Mucosa of descending colon (tissue), 3 donors: Measurements from ENCODE around the gene TAF4. TPM values are rescaled to one million over a fixed set of nuclear protein-coding genes. Genes with fewer than 3 reads are reported as not detected.

ENCODE experiments used
- ATAC-seq: fragments of 200-7000 bp; cut with Tn5 transposase; one replicate; pipeline ENCODE4 v1.9.1; 2020; ENCODE audit warnings: mild to moderate bottlenecking, moderate library complexity
- DNase-seq, 3 donors: peaks; one replicate each; pipeline ENCODE4 v3.0.0-alpha.2; 2020
- H3K36me3 ChIP-seq: fragments of 200-600 bp; one replicate; pipeline ENCODE4 v1.8.0; 2021; ENCODE audit warnings: low read depth, mild to moderate bottlenecking
- H3K4me1 ChIP-seq: fragments of 200-600 bp; one replicate; pipeline ENCODE4 v1.8.0; 2021; ENCODE audit warnings: low read depth, mild to moderate bottlenecking
- H3K4me3 ChIP-seq: fragments of 200-600 bp; one replicate; pipeline ENCODE4 v1.8.0; 2021; ENCODE audit warnings: mild to moderate bottlenecking
- H3K9me3 ChIP-seq: fragments of 200-600 bp; one replicate; pipeline ENCODE4 v1.8.0; 2021; ENCODE audit warnings: mild to moderate bottlenecking
- CTCF ChIP-seq: fragments of 200-600 bp; IDR thresholded peaks from one replicate; pipeline ENCODE4 v1.8.0; 2022; ENCODE audit warnings: antibody characterized with exemption, mild to moderate bottlenecking
- intact Hi-C, 2 donors: fragments of 100-400 bp; cut with DNase I in 1 of 2; cut with micrococcal nuclease in 1 of 2; formaldehyde crosslinking; loops; one replicate each; pipeline versions ENCODE4 v1.11.0 to v1.11.1; 2022; cut with DNase I, micrococcal nuclease
- total RNA-seq, 3 donors: library from RNA; stranded (reverse); fragmentation: NEBNext Ultra II Directional in 2 of 3; extraction: Animal tissue kit (Norgen Biotek cat#: 25700) in 2 of 3; gene quantifications; one replicate each; pipeline versions ENCODE4 v1.2.1 to v1.2.4, GENCODE V29; 2021 to 2023
- donor health status: DM: no; HTN: no; CAD: no; lungs with moderate emphysema.
- donor health status: DM: no; HTN: no; CAD: no.
- donor health status: DM: no; HTN: yes; CAD: no.

Gene TAF4
- total RNA-seq, 3 donors from 2014 or later, result 23.8 to 28.3 (median 27.5) TPM

GRCh38 chr20:61931476-61932198 is 134.0 kb downstream of the TAF4 start:
- no peak overlapping the region for H3K4me3 ChIP-seq
- no peak for TF ChIP-seq CTCF
- no peaks in the 10 kb centered on the region for H3K36me3 ChIP-seq
- intact Hi-C loops, result no loop called here
- H3K4me1 ChIP-seq, result no peaks in the 10 kb centered on the region
- ATAC-seq (no peak), DNase-seq (peak in 2 of 3 donors; percentile 8 to 17)
- no peaks in the 10 kb centered on the region for H3K9me3 ChIP-seq

- Histone ChIP-seq H3K36me3 (no peaks in the 10 kb centered on the region), H3K4me1 (no peaks in the 10 kb centered on the region), H3K4me3 (no peak overlapping the region), H3K9me3 (no peaks in the 10 kb centered on the region)
- TF ChIP-seq CTCF, result no peak
- ATAC-seq, result no peak
- intact Hi-C loops, result no loop called here
- DNase-seq, result peak in 1 of 3 donors; percentile 29
These were observed 134.8 kb downstream of the TAF4 start for GRCh38 chr20:61930776-61931475.

DNA sequence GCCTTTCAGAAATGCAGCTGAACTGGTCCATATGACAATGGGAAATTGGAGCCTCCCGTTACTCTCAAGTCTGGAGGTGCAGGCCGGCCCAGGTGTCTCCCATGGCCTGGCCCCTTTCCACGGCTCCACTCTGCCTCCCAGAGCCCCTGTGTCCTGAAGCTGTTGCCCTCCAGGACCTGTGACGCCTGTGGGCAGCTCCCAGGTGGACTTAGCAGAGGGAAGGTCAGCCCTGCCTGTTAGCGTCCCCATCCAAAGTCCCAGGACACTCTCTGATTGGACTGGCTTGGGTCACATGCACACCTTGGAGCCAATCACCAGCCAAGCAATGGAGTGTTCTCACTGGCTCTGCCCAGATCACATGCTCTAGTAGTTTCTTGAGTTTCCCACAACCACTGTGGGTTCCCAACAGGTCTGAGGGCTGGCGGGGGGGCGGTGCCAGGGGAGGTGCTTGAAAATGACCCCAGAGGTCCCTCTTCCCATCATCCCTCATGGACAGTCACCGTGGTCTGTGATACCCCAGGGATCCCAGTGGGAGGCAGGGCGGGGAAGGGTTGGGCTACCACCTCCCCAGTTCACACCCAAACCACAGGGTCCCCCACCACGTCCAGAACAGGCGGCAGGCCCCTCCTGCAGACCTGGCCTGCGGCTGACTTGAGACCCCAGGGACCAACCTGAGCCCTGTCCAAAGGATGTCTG is 135.6 kb downstream of the TAF4 start:
- no peak for TF ChIP-seq CTCF
- ATAC-seq, result no peak

GRCh38 chr20:61929561-61929960 is 136.1 kb downstream of the TAF4 start:
- intact Hi-C loops, result no loop called here
- peak in 1 of 3 donors; percentile 29 for DNase-seq
- H3K9me3 ChIP-seq, result no peaks in the 10 kb centered on the region
- ATAC-seq, result no peak
- TF ChIP-seq CTCF, result no peak
- H3K4me1 ChIP-seq, result no peaks in the 10 kb centered on the region
- no peak overlapping the region for H3K4me3 ChIP-seq
- H3K36me3 ChIP-seq, result no peaks in the 10 kb centered on the region

More for the DNA sequence above, 135.6 kb downstream of the TAF4 start:
- intact Hi-C loops, result no loop called here
- no peaks in the 10 kb centered on the region for H3K4me1 ChIP-seq
- H3K9me3 ChIP-seq, result no peaks in the 10 kb centered on the region
- H3K4me3 ChIP-seq, result no peak overlapping the region
- H3K36me3 ChIP-seq, result no peaks in the 10 kb centered on the region
- peak in 1 of 3 donors; percentile 27 for DNase-seq

DNA sequence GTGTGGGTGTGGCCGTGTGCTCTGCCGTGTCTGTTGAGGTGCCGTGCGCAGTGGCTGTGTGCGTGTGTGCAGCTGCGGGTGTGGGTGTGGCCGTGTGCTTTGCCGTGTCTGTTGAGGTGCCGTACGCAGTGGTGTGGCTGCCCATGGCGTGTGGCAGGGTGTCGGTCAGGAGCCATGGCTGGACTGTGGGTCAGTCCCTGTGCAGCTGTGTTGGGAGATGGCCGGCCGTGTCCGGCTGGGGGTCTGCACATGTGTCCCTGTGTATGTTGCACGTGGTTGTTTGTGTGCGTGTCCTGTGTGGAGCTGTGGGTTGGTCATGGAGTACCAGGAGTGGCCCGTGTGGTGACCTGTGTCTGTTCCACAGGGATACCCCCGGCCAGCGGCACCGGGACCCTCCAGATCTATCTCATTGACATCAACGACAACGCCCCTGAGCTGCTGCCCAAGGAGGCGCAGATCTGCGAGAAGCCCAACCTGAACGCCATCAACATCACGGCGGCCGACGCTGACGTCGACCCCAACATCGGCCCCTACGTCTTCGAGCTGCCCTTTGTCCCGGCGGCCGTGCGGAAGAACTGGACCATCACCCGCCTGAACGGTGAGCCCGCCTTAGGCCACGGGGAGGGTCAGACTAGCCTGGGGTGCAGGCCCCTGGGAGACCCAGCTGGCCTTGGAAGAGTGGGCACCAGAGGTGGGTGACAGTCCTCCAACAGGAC is 137.7 kb downstream of the TAF4 start:
- intact Hi-C loops, result no loop called here
- no peak for ATAC-seq

More for the DNA sequence above, 137.7 kb downstream of the TAF4 start:
- Histone ChIP-seq H3K4me3 (no peak overlapping the region), H3K9me3 (no peaks in the 10 kb centered on the region), H3K4me1 (no peaks in the 10 kb centered on the region), H3K36me3 (no peaks in the 10 kb centered on the region)
- no peak for TF ChIP-seq CTCF
- DNase-seq, result peak in 1 of 3 donors; percentile 40
